Medulla oblongata (tissue), 1 donor: ENCODE data around the gene PALB2.
"Not testable (repeated sequence)": the region's sequence is repeated elsewhere in the genome, so short reads cannot be mapped to it uniquely, and the experiment has no call there.

ENCODE experiments used
- DNase-seq: peaks from one replicate; pipeline ENCODE4 v3.0.0-alpha.2; 2015; ENCODE audit errors: extremely low spot score

PALB2 gene

DNA sequence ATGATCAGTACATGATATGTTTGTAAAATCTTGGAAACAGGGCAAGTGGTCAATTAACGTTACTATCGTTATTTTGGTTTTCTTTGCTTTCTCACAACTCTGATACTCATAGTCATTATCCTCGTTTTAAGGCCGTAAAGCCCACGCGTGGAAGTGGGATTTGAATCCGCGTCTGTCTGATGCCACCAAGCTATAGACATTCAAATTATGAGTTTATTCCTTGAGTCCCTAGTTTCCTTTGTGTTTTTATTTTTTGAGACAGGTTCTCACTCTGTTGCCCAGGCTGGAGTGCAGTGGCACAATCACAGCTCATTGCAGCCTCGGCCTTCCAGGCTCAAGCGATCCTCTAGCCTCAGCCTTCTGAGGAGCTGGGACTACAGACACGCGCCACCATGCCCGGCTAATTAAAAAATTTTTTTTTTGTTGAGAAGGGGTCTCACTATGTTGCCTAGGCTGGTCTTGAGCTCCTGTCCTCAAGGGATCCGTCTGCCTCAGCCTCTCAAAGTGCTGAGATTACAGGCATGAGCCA, 1.2 kb upstream of the PALB2 start:
- no peak for DNase-seq

DNA sequence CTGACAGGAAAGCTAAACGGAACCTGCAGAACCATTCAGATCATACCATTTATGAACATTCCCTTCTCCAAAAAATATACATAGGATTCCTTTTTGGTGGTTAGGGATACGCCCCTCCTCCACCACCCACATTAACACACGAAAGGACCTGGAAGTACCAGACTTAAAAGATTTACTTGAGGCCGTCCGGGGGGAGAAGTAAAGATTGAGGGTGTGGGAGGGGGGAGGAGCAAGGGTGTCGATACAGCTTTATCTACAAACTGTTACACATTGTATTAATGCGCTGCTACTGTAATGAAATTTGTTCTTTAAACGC, 537 bp downstream of the PALB2 start:
- DNase-seq: no peak

DNA sequence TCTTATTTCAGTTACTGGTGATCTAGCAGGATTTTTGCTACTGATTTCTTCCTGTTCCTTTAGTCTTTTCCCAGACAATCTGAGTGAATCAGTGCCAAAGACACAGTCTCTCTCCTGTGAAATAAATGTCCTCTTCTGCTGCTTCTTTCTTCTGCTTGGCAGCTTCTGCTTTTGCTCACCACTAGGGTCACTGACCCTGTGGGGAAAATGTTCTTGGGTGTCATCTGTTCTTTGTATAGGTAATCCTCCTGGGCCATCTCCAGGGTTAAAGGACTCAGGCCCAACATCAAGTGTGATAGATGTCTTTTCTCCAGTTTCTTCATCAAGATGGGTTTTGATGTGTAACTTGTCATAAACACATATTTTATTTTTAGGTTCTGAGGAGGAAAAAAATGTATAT, 5.2 kb downstream of the PALB2 start:
- no peak for DNase-seq

DNA sequence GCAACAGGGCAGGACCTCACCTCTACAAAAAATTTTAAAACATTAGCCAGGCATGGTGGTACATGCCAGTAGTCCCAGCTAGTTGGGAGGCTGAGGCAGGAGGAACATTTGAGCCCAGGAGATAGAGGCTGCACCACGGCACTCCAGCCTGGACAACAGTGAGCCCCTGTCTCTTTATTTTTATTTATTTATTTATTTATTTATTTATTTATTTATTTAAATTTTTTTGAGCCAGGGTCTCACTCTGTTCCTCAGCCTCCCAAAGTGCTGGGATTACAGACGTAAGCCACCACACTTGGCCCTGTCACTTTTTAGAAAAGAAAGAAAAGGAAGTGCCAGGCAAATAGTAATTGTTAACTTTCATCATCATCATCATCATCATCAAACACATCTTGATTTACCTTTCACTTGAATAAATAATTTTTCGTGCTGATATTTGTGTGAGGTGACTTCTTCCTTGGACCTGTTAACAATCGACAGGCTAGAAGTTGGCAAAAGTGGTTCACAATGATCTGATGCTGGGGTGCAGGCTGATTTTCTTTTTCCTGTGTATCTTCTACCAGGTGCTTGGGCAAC, 6.6 kb downstream of the PALB2 start:
- no peak for DNase-seq

DNA sequence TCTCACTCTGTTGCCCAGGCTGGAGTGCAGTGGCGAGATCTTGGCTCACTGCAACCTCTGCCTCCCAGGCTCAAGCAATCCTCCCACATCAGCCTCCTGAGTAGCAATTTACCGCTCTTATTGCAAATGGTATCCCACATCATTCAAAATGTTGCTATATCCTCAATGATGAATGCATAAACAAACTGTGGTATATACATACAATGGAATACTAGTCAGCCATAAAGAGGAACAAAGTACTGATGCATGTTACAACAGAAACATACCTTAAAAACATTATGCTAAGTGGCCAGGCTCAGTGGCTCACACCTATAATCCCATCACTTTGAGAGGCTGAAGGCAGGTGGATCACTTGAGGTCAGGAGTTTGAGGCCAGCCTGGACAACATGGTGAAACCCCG, 9.2 kb downstream of the PALB2 start:
- not testable (repeated sequence) for DNase-seq

DNA sequence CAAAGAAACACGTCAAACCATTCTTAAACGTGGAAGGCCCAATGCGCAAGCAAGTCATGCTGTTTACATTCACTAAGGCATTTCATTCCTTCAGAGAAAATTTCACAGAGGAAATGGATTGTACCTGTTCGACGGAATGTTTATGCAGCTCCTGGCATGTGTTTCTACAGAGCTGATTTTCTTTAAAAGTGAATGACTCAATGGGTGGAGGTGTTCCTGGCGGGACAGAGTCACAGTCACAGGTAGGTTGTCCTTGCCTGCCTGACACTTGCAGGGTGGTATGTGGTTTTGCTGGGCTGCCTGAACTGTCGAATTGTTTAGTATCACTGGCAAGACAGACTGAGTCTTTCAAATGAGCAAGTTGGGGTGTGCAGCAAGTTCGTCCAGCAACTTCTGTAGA, 11.6 kb downstream of the PALB2 start:
- no peak for DNase-seq

DNA sequence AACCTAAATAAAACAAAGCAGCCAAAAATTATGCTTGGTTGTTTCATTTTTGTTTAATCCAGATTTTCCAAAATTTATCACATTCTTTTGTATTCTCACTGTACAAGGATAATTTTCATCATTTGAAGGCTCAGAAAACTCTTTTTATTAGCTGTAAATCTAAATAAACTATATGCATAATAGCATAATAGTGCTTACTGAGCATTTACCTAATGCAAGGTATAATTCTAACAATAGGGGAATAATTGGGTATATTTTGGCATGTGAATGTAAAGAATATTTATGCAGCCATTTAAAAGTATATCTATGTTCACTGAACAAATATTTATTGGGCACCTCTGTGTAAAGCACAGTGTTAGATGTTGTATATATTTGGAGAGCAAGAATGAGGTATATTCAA, 17.0 kb downstream of the PALB2 start:
- DNase-seq: no peak

DNA sequence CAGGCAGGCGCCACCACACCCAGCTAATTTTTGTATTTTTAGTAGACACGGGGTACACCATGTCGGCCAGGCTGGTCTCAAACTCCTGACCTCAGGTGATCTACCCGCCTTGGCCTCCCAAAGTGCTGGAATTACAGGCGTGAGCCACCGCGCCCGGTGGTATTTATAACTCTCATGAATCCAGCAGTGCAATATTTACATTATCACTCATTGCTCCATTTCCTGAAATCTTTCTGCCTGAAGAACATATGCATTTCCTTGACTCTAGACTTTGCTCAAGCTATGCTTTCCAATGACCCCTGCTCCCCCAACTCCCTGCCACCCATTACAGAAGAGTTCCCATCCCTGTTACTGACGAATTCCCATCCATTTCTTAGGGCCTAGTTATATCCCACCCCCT, 25.3 kb downstream of the PALB2 start:
- no peak for DNase-seq

DNA sequence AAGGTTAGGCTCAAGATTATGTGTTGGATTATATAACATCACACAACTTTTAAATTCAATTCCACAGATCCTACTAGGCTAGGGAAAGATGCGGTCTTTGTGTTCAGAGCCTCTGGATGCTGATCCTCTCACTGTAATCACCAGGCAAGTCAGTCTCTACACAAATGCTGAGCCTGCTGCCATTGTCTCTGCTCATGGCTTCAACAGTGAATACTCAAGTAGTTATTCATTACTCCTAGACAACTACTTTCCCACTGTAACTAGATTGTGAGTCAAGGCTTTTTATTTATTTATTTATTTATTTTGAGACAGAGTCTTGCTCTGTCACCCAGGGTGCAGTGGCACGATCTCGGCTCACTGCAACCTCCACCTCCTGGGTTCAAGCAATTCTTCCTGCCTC, 29.2 kb downstream of the PALB2 start:
- no peak for DNase-seq

DNA sequence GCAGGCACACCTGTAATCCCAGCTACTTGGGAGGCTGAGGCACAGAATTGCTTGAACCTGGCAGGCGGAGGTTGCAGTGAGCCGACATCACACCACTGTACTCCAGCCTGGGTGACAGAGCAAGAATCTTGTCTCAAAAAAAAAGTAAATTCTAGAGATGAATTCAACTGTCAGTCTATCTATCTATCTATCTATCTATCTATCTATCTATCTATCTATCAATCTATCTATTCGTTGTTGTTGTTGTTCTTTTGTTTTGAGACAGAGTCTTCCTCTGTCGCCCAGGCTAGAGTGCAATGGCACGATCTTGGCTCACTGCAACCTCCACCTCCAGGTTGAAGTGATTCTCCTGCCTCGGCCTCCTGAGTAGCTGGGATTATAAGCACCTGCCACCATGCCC, 30.2 kb downstream of the PALB2 start:
- not testable (repeated sequence) for DNase-seq

DNA sequence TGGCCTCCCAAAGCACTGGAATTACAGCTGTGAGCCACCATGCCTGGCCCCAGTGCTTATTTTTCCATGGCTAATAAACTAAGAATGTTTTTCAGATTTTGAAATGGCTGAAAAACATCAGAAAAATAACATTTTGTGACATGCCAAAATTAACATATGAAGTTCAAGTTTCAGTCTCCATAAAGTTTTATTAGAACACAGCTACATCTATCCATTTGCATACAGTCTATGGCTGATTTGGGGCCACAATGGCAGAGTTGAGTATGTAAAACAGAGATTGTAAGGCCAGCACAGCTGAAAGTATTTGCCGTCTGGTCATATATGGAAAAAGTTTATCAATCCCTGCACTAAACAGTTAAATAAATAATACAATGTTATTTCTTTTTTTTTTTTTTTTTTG, 31.2 kb downstream of the PALB2 start:
- DNase-seq: no peak

DNA sequence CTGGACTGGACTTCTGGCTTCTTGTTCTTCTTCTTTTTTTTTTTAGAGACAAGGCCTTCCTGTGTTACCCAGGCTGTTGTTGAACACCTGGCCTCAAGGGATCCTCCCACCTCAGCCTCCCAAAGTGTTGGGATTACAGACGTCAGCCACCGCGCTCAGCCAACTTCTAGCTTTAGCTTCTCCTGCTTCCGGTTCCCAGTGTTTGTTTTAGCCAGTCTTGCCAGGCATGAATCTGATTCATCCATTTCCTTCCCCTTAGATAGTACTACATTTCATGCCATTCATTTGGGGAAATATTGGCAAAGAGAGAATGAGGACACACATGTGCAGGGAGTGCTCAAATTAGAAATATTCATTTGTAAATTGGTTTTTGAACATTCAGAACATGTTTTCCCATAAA, 32.9 kb downstream of the PALB2 start:
- no peak for DNase-seq

DNA sequence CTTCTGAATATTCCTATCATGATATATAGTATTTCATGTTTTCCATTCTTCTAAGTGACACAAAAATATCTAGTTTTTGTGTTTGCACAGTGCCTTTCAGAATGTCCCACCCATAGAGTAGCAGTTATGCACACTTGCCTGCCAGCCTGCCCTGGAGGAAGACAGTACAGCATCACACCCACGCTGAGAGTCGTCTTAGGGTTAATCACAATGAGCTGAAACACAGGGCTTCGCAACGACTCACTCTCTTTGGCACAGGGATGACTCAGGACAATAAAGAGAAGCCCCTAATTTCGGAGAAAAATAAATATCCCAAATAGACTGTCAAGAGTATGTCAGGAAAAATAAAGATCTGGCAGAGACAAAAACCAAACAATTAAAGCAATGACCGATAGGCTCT, 33.4 kb downstream of the PALB2 start:
- DNase-seq: no peak

DNA sequence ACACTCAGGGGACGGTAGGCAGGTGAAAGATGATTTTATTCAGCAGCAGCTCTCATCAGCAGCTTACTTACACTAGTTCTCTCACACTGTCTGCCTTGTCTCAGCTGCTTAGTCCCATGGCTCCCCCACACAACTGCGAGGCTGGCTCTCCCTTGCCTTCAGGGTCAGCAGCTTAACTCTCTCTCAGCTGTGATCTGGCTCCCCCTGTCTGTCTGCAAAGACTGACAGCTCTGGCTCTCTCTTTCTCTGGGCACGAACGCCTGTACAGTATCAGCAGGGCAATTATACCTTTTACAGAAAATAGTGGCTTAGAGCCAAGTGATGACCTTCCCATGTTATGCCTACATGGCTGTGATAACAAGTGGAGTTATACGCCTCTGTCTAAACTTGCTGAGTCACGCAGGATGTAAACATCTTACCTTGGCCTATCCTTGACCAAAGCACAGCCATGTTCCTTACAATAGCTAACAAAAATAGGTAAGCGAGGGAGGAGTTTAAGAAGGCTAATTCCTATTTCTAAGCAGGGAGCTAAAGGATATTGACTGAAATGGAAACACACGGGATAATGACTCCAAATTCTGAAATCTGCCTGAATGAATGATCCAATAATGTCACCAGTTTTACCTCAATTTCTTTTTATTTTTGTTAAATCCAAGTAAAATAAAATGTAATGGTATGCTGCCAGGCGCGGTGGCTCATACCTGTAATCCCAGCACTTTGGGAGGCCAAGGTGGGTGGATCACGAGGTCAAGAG, 43.9 kb downstream of the PALB2 start:
- DNase-seq: peak; percentile 7

DNA sequence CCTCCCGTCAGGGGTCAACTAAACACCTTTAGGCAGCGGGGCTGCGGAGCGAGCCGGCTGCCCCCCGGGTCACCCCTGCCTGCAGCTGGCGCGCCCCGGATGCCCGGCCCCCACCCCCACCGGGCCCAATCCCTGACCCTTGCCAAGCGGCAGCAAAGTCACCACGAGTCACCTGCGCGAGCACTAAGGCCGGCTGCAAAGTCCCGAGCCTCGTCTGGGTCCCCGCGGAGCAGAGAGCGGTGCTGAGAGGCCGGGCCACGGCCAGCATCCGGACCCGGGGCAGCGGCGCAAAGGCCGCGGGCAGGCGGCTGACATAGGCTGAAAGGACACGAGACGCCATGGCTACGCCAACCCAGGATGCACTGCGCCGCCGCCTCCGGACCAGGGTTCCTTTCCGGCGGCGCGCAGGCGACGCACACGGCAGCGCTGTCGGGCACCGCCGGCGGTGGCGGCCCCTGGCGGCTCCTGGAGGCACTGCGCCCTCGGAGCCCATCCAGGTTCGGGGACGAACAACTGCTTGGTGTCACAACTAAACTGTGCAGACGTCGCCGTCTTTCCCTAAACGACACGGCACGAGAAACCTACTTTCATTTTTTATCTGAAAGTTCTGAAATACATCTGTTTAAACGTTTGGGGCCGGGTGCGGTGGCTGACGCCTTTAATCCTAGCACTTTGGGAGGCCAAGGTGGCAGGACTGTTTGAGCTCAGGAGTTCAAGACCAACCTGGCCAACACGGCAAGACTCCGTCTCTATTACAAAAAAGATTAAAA, 45.0 kb downstream of the PALB2 start, which contains the start of gene NDUFAB1:
Gene NDUFAB1 (minus strand): TSS at position 366 of the 770 bp plus-strand sequence. CDS start 26 bp downstream, at position 340.
- DNase-seq: peak; percentile 90

DNA sequence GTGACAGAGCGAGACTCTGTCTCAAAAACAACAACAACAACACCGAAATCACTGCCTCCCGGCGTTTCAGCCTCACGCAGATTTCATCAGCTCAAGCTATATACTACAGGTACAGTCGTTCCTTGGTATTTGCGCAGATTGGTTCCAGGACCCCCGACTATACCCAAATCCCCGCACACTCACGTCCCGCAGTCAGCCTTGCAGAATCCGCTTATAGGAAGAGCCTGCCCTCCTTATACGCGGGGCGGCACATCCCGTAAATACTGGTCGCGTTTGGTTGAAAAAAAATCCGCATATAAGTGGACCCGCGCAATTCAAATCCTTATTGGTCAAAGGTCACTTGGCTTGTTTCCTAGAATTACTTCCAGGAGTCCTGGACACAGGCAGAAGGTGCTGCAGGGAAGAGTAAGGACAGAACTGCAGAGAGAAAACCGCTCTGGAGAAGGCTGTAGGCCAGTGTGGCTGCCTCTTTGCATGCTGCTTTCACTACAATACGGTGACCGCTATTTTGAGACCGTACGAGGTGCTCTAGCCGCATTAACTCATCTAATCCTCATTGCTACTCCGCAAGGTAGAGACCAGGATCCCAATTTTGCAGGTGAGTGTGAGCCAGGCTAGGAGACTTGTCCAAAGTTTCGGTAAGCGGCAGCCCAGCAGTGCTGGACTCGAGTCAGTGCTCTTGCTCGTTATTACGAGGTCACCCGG, 45.7 kb downstream of the PALB2 start:
- peak; percentile 9 for DNase-seq

DNA sequence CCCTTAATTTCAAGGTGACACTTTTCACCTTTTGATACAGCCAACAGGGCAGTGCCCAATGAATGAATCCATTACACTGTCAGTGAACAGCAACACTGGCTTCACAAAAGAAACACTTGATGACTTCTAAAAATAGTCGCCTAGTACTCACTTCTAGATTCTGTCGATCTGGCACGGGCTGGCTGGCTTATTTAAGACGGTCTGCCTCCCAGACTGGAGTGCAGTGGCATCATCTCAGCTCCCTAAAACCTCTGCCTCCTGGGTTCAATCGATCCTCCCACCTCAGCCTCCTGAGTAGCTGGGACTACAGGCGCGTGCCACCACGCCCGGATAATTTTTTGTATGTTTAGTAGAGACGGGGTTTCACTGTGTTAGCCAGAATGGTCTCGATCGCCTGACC, 46.9 kb downstream of the PALB2 start:
- DNase-seq: no peak

DNA sequence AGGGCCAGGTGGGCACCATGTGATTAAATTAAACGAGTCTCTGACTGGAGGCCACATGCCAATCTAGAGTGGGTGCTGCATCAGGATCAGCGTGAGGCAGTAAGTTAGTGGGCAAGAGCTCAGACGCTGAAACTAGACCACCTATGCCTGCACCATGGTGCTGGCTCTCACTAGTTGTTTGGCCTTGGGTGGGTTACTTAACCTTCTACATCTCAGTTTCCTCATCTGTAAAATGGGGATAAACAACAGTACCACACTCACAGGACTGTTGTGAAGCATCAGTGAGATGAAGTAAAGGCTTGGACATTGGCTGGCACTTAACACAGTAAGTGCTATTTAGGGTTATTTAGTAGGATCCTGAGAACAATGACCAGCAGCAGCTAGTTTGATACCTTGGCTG, 50.9 kb downstream of the PALB2 start:
- no peak for DNase-seq

DNA sequence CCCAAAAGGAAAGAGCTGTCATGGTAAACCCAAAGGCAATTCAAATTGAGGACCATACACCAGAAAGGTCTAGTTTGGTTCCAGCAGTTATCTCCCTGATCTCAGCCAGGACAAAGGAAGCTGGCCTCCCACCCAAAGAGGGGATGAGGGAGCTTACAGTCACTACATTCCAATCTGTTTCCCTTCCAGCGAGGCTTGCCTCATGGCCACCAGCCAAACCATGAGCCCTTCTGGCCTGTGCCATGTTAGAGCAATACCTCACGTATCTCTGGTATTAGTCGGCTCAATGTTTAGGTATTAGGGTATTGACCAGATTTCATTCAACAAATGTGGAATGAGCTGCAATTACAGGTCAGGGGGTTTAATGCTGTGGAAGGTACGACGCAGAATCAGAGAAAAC, 53.4 kb downstream of the PALB2 start:
- DNase-seq: no peak

DNA sequence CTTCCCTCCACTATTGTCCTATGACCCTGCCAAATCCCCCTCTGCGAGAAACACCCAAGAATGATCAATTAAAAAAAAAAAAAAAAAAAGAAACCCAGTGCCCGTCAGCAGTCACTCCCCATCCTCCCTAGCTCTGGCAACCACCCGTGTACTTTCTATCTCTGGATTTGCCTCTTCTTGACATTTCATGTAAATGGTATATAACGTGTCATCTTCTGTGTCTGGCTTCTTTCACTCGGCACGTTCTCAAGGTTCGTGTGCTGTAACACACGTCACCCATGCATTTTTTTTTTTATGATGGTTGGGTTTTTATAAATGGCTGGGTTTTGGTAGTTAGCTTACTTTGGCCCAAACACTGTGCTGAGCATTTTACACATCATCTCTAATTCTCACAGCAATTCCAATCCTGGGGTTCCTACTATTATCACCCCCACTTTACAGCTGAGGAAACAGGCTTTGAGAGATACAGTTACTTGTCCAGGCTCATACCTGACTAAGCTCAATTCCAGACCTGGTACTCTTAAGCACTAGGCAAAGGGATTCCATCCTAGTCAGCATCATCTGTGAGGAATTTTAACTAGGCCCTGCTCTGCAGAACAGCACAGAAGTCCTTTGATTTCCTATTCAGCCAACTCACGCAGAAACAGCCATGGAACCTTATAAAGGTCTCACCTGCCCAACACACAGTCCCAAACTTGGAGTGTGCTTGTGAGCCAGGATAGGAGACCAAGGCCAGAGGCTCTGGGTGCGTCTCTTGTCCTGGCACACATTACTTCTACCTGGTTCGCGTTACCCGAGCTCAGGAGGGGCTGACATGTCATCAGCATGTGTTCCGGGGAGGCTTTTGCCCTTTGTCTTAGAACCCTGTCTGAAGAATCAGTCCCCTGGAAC, 56.7 kb downstream of the PALB2 start:
- DNase-seq: no peak

DNA sequence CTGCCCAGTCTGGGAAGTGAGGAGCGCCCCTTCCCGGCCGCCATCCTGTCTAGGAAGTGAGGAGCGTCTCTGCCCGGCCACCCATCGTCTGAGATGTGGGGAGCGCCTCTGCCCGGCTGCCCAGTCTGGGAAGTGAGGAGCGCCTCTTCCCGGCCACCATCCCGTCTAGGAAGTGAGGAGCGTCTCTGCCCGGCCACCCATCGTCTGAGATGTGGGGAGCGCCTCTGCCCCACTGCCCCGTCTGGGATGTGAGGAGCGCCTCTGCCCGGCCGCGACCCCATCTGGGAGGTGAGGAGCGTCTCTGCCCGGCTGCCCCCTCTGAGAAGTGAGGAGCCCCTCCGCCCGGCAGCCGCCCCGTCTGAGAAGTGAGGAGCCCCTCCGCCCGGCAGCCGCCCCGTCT, 57.8 kb downstream of the PALB2 start:
- not testable (repeated sequence) for DNase-seq
